Common myeloid progenitor, CD34-positive (primary cell): ENCODE measurements around the gene GMPR.
A peak's percentile ranks its signal among the peaks of the same experiment; 100 is the strongest.
"Not testable (repeated sequence)": the region's sequence is repeated elsewhere in the genome, so short reads cannot be mapped to it uniquely, and the experiment has no call there.

Source experiments
- CTCF ChIA-PET: fragments of 350-600 bp; sonication (Branson Sonifier 250); formaldehyde crosslinking; loops from one replicate; lab custom pipeline; 2021; ENCODE audit warnings: antibody characterized with exemption; lab: Charles Lee
- POLR2A ChIA-PET: fragments of 350-600 bp; sonication (Branson Sonifier 250); formaldehyde crosslinking; loops from one replicate; lab custom pipeline; 2021; ENCODE audit warnings: antibody characterized with exemption; lab: Charles Lee
- DNase-seq, 3 donors: peaks; one replicate each; pipeline versions ENCODE4 v3.0.0 to v3.0.0-alpha.2; 2013
- H3K27ac ChIP-seq, 2 experiments: 1 replicate in 1 of 2; 2 replicates in 1 of 2; pipeline ENCODE4 v1.7.0; 2013; ENCODE audit warnings: inconsistent platforms in 2 of 2, low read length in 2 of 2, mild to moderate bottlenecking in 2 of 2, low read depth in 1 of 2, moderate library complexity in 1 of 2; ENCODE audit not compliant: severe bottlenecking in 2 of 2, insufficient read depth in 1 of 2, poor library complexity in 1 of 2
- H3K27me3 ChIP-seq, 5 experiments: replicated peaks in 2 of 5; 1 replicate in 3 of 5; 2 replicates in 2 of 5; pipeline versions ENCODE4 v1.6.1 to v1.7.0; 2013; ENCODE audit warnings: low read length in 4 of 5, mild to moderate bottlenecking in 2 of 5, moderate library complexity in 2 of 5, inconsistent platforms in 1 of 5; ENCODE audit not compliant: insufficient read depth in 5 of 5, control insufficient read depth in 4 of 5
- H3K36me3 ChIP-seq, 4 experiments: 1 replicate in 2 of 4; 2 replicates in 2 of 4; pipeline versions ENCODE4 v1.6.1 to v1.7.0; 2013; ENCODE audit warnings: low read length in 3 of 4, control low read depth in 1 of 4, mild to moderate bottlenecking in 1 of 4; ENCODE audit not compliant: control insufficient read depth in 4 of 4, insufficient read depth in 4 of 4
- H3K4me1 ChIP-seq, 4 experiments: 1 replicate in 3 of 4; 2 replicates in 1 of 4; pipeline versions ENCODE4 v1.6.1 to v1.7.1; 2013; ENCODE audit warnings: low read length in 3 of 4, mild to moderate bottlenecking in 3 of 4, control low read depth in 1 of 4, inconsistent platforms in 1 of 4, moderate library complexity in 1 of 4; ENCODE audit not compliant: control insufficient read depth in 4 of 4, insufficient read depth in 4 of 4; ENCODE audit errors: control extremely low read depth in 1 of 4
- H3K4me3 ChIP-seq, 7 experiments: 1 replicate in 4 of 7; 2 replicates in 3 of 7; pipeline versions ENCODE4 v1.5.1 to v1.7.0; 2013; ENCODE audit warnings: mild to moderate bottlenecking in 7 of 7, low read length in 6 of 7, moderate library complexity in 6 of 7, inconsistent platforms in 2 of 7, low read depth in 2 of 7, control low read depth in 1 of 7; ENCODE audit not compliant: insufficient read depth in 4 of 7, control insufficient read depth in 1 of 7; ENCODE audit errors: extremely low read depth in 1 of 7
- H3K9me3 ChIP-seq, 5 experiments: 1 replicate in 4 of 5; 2 replicates in 1 of 5; pipeline versions ENCODE4 v1.6.1 to v1.7.1; 2013; ENCODE audit warnings: low read length in 4 of 5, mild to moderate bottlenecking in 2 of 5, inconsistent platforms in 1 of 5, low read depth in 1 of 5, moderate library complexity in 1 of 5; ENCODE audit not compliant: control insufficient read depth in 4 of 5, insufficient read depth in 2 of 5; ENCODE audit errors: control extremely low read depth in 1 of 5
- WGBS: methylation state at CpG from one replicate; pipeline ENCODE4 v1.1.5; 2013; ENCODE audit not compliant: insufficient coverage; 5-methylcytosine and 5-hydroxymethylcytosine counted together

GMPR gene

GRCh38 chr6:16224409-16224808 lies 14.0 kb upstream of the GMPR start:
- peaks cover 0 to 2% (median 0%) of the 10 kb centered on the region in 5 experiments for H3K9me3 ChIP-seq
- POLR2A ChIA-PET, result no interaction called here
- H3K4me1 ChIP-seq, result peaks cover 3 to 20% (median 16%) of the 10 kb centered on the region in 4 experiments
- no peak overlapping the region for H3K4me3 ChIP-seq
- H3K27ac ChIP-seq, result peak overlapping the region in 1 of 2 experiments; percentile 23
- no peaks in the 10 kb centered on the region for H3K27me3 ChIP-seq
- no peaks in the 10 kb centered on the region for H3K36me3 ChIP-seq
- no CpG with 5 or more reads among the region's 8 CpGs for WGBS
- CTCF ChIA-PET, result interaction anchor here (0.6 to 1.3 kb wide), 3 partner anchors 12 to 340 kb away, joined by 4 read pairs; no protein-coding TSS in a partner anchor
- DNase-seq, result peak; percentile 83 to 94 (median 91)

DNA sequence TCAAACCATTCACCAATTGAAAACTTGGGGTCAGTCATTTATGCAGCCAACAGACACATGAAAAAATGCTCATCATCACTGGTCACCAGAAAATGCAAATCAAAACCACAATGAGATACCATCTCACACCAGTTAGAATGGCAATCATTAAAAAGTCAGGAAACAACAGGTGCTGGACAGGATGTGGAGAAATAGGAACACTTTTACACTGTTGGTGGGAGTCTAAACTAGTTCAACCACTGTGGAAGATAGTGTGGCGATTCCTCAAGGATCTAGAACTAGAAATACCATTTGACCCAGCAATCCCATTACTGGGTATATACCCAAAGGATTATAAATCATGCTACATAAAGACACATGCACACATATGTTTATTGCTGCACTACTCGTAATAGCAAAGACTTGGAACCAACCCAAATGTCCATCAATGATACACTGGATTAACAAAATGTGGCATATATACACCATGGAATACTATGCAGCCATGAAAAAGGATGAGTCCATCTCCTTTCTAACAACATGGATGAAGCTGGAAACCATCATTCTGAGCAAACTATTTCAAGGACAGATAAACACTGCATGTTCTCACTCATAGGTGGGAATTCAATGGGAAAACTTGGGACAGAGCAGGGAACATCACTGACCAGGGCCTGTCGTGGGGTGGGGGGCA lies 13.2 kb upstream of the GMPR start:
- H3K27me3 ChIP-seq, H3K9me3 ChIP-seq, H3K27ac ChIP-seq, DNase-seq, H3K4me3 ChIP-seq, CTCF ChIA-PET, POLR2A ChIA-PET, H3K36me3 ChIP-seq: not testable (repeated sequence)
- H3K4me1 ChIP-seq, result peaks cover 3 to 26% (median 20%) of the 10 kb centered on the region in 4 experiments
- WGBS, result 100% methylated on average over 1 of the region's 3 CpGs

- H3K27ac ChIP-seq, DNase-seq, H3K4me3 ChIP-seq, POLR2A ChIA-PET, H3K27me3 ChIP-seq, H3K36me3 ChIP-seq, H3K9me3 ChIP-seq: not testable (repeated sequence)
- WGBS, result 87% methylated on average over 16 of the region's 23 CpGs
- peaks cover 3 to 29% (median 20%) of the 10 kb centered on the region in 4 experiments for H3K4me1 ChIP-seq
- CTCF ChIA-PET, result interaction anchor here (0.8 to 1.8 kb wide), 2 partner anchors 9 to 10 kb away, joined by 4 to 5 read pairs; no protein-coding TSS in a partner anchor
These were observed 12.0 kb upstream of the GMPR start for GRCh38 chr6:16226117-16227047.

DNA sequence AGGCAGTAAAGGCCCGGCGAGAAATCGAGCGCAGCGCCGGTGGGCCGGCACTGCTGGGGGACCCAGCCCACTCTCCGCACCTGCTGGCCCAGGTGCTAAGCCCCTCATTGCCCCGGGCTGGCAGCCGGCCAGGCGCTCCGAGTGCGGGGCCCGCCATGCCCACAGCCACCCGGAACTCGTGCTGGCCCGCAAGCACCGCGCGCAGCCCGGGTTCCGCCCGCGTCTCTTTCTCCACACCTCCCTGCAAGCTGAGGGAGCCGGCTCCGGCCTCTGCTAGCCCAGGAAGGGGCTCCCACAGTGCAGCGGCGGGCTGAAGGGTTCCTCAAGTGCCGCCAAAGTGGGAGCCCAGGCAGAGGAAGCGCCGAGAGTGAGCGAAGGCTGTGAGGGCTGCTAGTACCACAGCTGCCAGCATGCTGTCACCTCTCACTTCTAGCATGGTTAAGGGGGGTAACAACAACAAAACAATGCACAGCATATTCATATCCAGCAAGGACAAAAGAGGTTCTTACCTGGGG lies 11.3 kb upstream of the GMPR start:
- DNase-seq, result no peak
- 98% methylated on average over 17 of the region's 32 CpGs for WGBS
- Histone ChIP-seq H3K27me3 (no peaks in the 10 kb centered on the region), H3K36me3 (no peaks in the 10 kb centered on the region), H3K9me3 (peaks cover 0 to 2% (median 0%) of the 10 kb centered on the region in 5 experiments), H3K27ac (no peak overlapping the region), H3K4me1 (peaks cover 3 to 29% (median 20%) of the 10 kb centered on the region in 4 experiments), H3K4me3 (no peak overlapping the region)
- ChIA-PET CTCF (interaction anchor here (1.8 kb wide), 1 partner anchor 9 kb away, joined by 5 read pairs; no protein-coding TSS in a partner anchor), POLR2A (no interaction called here)

- H3K27me3 ChIP-seq, result no peaks in the 10 kb centered on the region
- H3K27ac ChIP-seq, result no peak overlapping the region
- CTCF ChIA-PET, result interaction anchor here (1.8 kb wide), 1 partner anchor 9 kb away, joined by 5 read pairs; no protein-coding TSS in a partner anchor
- no peak for DNase-seq
- no peaks in the 10 kb centered on the region for H3K36me3 ChIP-seq
- no peak overlapping the region for H3K4me3 ChIP-seq
- POLR2A ChIA-PET, result no interaction called here
- 98% methylated on average over 6 of the region's 7 CpGs for WGBS
- H3K4me1 ChIP-seq, result peaks cover 3 to 29% (median 20%) of the 10 kb centered on the region in 4 experiments
- peaks cover 0 to 2% (median 0%) of the 10 kb centered on the region in 5 experiments for H3K9me3 ChIP-seq
These were observed 10.8 kb upstream of the GMPR start for GRCh38 chr6:16227605-16228004.

DNA sequence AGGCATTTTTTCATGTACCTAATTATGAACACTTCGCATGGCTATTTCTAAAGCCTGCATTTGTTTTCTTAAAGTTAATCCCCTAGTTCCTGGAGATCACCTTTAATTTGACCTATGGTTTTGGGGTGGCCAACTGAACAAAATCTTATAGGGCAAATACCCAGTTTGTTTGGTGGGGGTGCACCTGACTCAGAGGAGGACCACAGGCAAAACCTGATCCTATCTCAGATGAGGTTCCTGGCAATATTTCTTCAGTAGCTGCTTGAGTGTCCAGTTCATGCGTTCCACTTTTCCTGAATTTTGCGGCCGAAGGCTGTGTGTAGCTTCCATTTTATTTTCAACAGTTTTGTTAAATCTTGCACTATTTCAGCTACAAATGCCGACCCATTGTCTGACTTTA lies 10.3 kb upstream of the GMPR start:
- Histone ChIP-seq H3K4me3 (no peak overlapping the region), H3K4me1 (peaks cover 3 to 29% (median 20%) of the 10 kb centered on the region in 4 experiments), H3K27ac (no peak overlapping the region), H3K36me3 (no peaks in the 10 kb centered on the region), H3K9me3 (peaks cover 0 to 2% (median 0%) of the 10 kb centered on the region in 5 experiments), H3K27me3 (no peaks in the 10 kb centered on the region)
- ChIA-PET POLR2A (no interaction called here), CTCF (interaction anchor here (2.3 kb wide), 1 partner anchor 10 kb away, joined by 14 read pairs; the partner anchor contains the start of gene GMPR)
- DNase-seq, result no peak
- 89% methylated on average over 3 of the region's 5 CpGs for WGBS
